IPS-NIHi7 (cell line): ENCODE results near the gene DCP2.

Source experiments
- DNase-seq: peaks from one replicate; pipeline ENCODE4 v3.0.0; 2012; ENCODE audit warnings: mixed read lengths; ENCODE audit errors: extremely low spot score

The DCP2 gene

GRCh38 chr5:113020461-113021273 is 44.1 kb downstream of the DCP2 start:
- DNase-seq: no peak

GRCh38 chr5:113022661-113023060 is 46.1 kb downstream of the DCP2 start:
- no peak for DNase-seq

- no peak for DNase-seq
Measured at GRCh38 chr5:113024076-113024697, 47.6 kb downstream of the DCP2 start.

DNA sequence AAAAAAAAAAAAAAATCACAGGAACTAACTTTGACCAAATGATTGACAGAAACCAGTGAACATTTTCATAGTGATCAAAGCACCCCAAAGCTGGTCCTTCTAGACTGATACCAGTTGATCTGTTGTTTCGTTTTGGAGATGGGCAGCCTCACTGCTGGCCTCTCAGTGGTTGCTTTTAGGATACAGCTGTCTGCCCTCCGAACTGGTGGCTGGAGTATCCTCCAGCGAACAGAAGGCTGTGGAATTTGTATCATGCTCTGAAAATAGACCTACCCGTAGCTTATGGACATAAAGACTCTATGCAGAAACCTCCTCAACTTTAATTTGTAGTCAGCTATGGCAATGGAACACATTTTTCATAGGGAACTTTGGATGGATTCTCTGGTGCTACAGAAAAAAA is 49.0 kb downstream of the DCP2 start:
- no peak for DNase-seq

DNA sequence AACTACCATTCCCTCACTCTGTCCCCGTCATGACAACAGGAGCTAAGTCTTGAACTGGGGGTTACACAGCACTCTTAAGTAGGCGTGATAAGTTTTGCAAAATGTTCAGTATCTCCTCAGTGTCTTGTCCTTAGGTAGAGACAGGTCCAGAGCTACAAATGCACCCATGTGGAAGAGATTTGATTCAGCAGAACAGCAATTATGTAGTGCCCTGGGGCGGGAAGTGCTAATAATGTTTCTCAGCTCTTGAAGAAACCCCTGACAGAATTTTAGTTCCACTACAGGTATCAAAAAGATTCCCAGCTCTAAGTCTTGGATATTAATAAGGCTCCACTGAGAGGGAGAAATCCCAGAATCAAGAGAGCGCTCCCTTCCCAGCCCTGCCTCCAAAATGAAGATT is 49.6 kb downstream of the DCP2 start:
- no peak for DNase-seq

DNA sequence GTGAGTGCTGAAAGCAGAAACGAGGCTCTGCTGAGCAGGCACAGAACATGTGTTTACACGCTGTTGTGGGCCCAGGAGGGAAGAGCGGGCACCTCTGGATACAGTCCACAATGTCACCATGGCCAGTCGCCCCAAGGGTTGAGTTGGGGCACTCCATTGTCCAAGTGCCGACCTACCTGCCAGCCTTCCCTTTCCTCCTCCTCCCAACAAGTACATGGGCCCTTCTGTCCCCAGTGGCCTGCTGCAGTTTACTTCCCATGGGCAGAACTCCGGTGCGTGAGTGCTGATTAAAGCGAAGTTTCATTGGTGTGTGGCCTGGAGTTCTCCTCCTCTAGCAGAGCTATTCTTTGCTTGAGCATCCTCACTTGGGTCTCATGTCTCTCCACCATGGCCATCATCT is 50.4 kb downstream of the DCP2 start:
- no peak for DNase-seq

- DNase-seq: no peak
Measured at GRCh38 chr5:113027431-113027830, 50.8 kb downstream of the DCP2 start.

GRCh38 chr5:113029614-113030013 is 53.0 kb downstream of the DCP2 start:
- no peak for DNase-seq

GRCh38 chr5:113031104-113031503 is 54.5 kb downstream of the DCP2 start:
- peak; percentile 57 for DNase-seq

- DNase-seq: peak; percentile 45
Measured at GRCh38 chr5:113031557-113031956, 55.0 kb downstream of the DCP2 start.

DNA sequence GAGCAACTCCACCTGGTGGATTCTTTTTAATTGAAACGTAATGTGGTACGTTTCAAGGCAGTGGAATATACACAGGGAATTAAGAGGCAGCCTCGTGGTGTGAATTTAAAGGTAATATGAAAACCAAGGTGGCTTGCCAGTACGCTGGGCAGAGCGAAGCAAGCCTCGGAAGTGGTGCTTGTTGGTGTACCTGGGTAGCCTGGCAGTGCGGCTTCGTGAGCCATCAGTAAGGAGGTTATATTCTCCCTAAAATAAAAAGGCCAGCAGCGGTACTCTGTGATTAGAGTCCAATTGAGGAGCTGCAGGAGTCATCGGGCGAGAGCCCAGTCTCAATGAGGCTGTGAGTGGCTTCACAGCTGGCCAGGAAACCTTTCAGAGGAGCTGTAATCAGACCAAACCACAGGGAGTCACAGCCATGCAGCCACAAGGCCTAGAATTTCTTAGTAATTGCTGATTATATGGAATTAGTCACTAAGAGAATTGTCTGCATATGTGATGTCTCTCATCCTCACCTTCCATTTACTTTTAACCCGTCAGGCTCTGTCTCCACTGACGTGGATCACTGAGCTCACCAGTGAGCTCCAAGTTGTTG is 57.7 kb downstream of the DCP2 start:
- DNase-seq: no peak

GRCh38 chr5:113035096-113035495 is 58.5 kb downstream of the DCP2 start:
- DNase-seq: no peak

GRCh38 chr5:113036321-113036720 is 59.7 kb downstream of the DCP2 start:
- no peak for DNase-seq

- DNase-seq: no peak
Measured at GRCh38 chr5:113036826-113037225, 60.2 kb downstream of the DCP2 start.

DNA sequence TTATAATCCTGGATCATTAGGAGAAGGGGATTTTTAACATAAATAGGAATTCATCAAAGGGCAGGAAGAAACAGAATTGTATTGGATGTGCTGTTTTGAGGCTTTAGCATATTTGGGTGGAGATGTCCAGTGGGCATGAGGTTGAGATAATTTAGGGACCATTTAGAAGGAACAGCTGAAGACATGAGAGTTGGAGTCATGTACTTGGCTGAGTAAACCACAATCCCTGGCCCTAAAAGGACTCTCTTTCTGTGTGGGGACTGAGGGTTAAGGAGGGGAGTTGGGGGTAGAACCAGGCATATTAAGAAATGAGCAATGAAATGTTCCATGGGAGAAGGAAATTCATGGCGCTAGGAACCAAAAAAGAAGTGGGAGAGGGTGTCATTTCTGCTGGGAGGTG is 61.5 kb downstream of the DCP2 start:
- no peak for DNase-seq

GRCh38 chr5:113038714-113039113 is 62.1 kb downstream of the DCP2 start:
- DNase-seq: no peak

DNA sequence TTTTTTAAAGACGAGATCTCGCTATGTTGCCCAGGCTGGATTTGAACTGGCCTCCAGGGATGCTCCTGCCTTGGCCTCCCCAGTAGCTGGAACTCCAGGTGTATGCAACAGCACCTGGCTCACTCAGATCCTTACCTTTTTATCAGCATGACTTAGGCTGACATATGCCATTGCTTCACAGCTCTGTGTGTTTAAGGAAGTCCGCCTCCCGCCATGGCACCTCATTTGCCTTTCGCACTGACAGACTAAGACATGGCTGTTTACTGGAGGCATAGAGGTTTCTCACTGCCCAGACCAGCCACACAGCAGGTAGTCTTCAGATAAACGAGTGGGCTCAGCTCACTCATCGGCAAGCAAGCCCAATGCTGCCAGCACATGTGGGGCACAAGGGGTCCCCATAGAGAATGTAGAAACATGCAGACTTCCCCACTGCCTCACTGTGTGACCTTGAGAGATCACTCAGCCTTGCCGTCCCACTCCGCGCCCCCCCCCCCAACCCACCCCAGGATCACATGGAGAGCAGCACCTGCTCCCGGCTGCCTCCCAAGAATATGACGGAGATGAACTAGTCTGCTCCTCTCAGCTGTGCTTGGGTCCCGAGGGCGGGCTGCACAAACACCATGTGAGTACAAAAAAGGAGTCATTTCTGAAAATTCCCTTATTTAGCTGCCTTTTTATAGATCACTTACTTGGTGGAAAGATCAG is 62.8 kb downstream of the DCP2 start:
- no peak for DNase-seq

DNA sequence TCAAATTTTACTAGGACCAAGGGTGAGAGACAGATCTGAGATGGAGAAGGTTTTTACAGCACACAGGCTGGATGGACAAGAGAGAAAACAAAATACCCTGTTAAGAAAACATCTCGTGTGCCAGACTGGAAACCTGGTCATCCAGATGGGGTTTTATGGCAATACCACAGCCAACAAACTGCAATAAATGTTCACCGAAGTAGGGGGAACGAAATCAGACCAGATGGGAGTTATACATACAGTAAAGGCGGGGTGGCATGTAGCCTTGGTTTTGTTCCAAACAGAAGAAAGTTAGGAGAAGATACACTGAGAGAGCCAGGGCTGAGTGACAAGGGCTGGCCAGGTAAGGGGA is 63.3 kb downstream of the DCP2 start:
- DNase-seq: no peak

- no peak for DNase-seq
Measured at GRCh38 chr5:113040672-113041260, 64.2 kb downstream of the DCP2 start.

- DNase-seq: no peak
Measured at GRCh38 chr5:113042491-113043243, 66.1 kb downstream of the DCP2 start.

- peak; percentile 72 for DNase-seq
Measured at GRCh38 chr5:113043491-113043931, 66.9 kb downstream of the DCP2 start.
